H1 (cell line): ENCODE data around the gene GSE1. TPM values are rescaled to one million over a fixed set of nuclear protein-coding genes. Genes with fewer than 3 reads are reported as not detected.

ENCODE experiments used
- ASH2L ChIP-seq: fragments of 200-600, 300-600 bp; sonication (generic); IDR thresholded peaks from one replicate; pipeline ENCODE4 v1.7.1; 2017; ENCODE audit warnings: low read length
- GABPA ChIP-seq: IDR thresholded peaks from 2 replicates; pipeline ENCODE4 v1.6.1; 2011; ENCODE audit warnings: mild to moderate bottlenecking, low read length, moderate library complexity, borderline replicate concordance; ENCODE audit not compliant: insufficient read depth
- HDAC2 ChIP-seq, 2 experiments: fragments of 300-600 bp in 1 of 2; sonication (generic) in 1 of 2; IDR thresholded peaks; 2 replicates each; pipeline ENCODE4 v1.6.1; 2011 to 2012; ENCODE audit warnings: low read depth in 2 of 2, low read length in 2 of 2, mild to moderate bottlenecking in 2 of 2, moderate library complexity in 2 of 2, borderline replicate concordance in 1 of 2, inconsistent platforms in 1 of 2
- JUND ChIP-seq: IDR thresholded peaks from 2 replicates; pipeline ENCODE4 v1.6.1; 2011; ENCODE audit warnings: mild to moderate bottlenecking, improper control_type of control experiment, low read length
- RXRA ChIP-seq: IDR thresholded peaks from 2 replicates; pipeline ENCODE4 v1.6.1; 2011; ENCODE audit warnings: low read depth, mild to moderate bottlenecking, low read length, moderate library complexity; ENCODE audit not compliant: insufficient read depth
- TCF12 ChIP-seq: IDR thresholded peaks from 2 replicates; pipeline ENCODE4 v1.6.1; 2011; ENCODE audit warnings: low read depth, mild to moderate bottlenecking, low read length
- polyA plus RNA-seq, 7 experiments: library from polyadenylated mRNA; depleted of rRNA in 3 of 7; stranded (reverse) in 5 of 7; unstranded in 2 of 7; fragments of >200 nt in 5 of 7; fragments of 200-250 nt in 2 of 7; gene quantifications; 1 replicate in 5 of 7; 2 replicates in 1 of 7; 4 replicates in 1 of 7; pipeline versions ENCODE4 v1.2.1 to v1.2.3, GENCODE V29; 2011 to 2013; ENCODE audit warnings: missing spikeins in 2 of 7, mixed read lengths in 2 of 7
- total RNA-seq: library from RNA; stranded (reverse); fragmentation: NEBNext Ultra II Directional; extraction: Animal tissue kit (Norgen Biotek cat#: 25700); gene quantifications from 2 replicates; pipeline ENCODE4 v1.2.1, GENCODE V29; 2021

Gene GSE1
- total and polyA plus RNA-seq, 2 of the 8 experiments (the other 6 are each of a cell fraction or from before 2014, with no cell fraction given), result 26.0 to 65.6 TPM

DNA sequence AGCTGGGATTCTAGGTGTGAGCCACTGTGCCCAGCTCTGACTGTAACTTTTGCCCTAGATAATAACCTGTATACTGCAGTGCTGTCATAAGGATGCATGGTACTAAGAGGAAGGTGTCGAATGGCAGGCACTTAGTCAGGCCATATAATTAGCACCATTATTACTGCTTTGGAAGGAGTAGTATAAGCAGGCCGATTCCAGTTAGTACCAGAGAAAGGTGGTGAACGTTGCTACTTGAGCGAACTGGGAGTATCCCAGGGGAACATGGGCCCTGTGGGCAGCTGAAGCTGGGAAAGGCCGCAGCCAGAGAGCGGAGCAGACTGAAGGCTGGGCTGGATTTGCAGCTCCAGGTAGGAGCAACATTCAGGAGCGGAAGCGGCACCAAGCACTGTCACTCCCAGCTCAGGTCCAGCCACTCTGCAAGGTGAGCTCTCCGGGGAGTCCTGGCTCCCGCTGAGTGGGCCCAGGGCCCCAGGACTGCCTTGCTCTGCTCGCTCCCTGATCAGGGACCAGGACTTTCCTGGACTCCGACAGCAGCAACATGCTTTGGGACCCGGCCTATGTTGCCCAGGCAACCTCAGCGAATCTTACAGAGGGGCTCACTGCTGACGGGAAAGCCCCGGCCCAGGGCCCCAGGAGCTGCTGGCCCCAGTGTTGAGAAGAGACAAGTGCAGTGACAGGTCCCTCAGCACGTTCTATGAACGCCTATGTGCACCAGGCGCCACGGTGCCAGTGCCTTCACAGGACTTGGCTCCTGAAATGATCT, 109.2 kb downstream of the GSE1 start (continued):
- TF ChIP-seq GABPA, result no peak
- TF ChIP-seq HDAC2 (IDR thresholded peaks at IDR 0.05; ENCODE audit: borderline replicate concordance in 1 of 2, low read depth in 2 of 2, low read length in 2 of 2), result no peak
- no peak for TF ChIP-seq TCF12
- no peak for TF ChIP-seq RXRA
- no peak for TF ChIP-seq ASH2L
- TF ChIP-seq JUND, result no peak
